WTC11 (cell line): ENCODE results near the gene SLC26A3. TPM values are rescaled to one million over a fixed set of nuclear protein-coding genes. Genes with fewer than 3 reads are reported as not detected.

ENCODE experiments used
- ATAC-seq: fragments of 200-7000 bp; cut with Tn5 transposase; 2 replicates; pipeline ENCODE4 v1.10.0; 2021; ENCODE audit warnings: mild to moderate bottlenecking, moderate library complexity
- CTCF ChIA-PET: fragments of 300-600 bp; sonication (Branson Sonifier 250); formaldehyde crosslinking; loops from one replicate; lab custom pipeline; 2021; ENCODE audit warnings: antibody characterized with exemption; lab: Charles Lee
- POLR2A ChIA-PET: fragments of 350-600 bp; sonication (Branson Sonifier 250); formaldehyde crosslinking; loops from one replicate; lab custom pipeline; 2021; ENCODE audit warnings: antibody characterized with exemption; lab: Charles Lee
- DNase-seq: peaks from one replicate; pipeline ENCODE4 v3.0.0; 2021; ENCODE audit warnings: low spot score
- H3K27ac Mint-ChIP-seq: 2 replicates; pipeline ENCODE4 v1.8.0; 2021; ENCODE audit warnings: mixed read lengths
- H3K27me3 Mint-ChIP-seq: 2 replicates; pipeline ENCODE4 v1.8.0; 2021; ENCODE audit warnings: low read depth, mild to moderate bottlenecking, moderate library complexity, mixed read lengths
- H3K36me3 Mint-ChIP-seq: 2 replicates; pipeline ENCODE4 v1.8.0; 2021; ENCODE audit warnings: mixed read lengths
- H3K4me1 Mint-ChIP-seq: 2 replicates; pipeline ENCODE4 v1.8.0; 2022; ENCODE audit warnings: mixed read lengths
- H3K4me3 Mint-ChIP-seq: 2 replicates; pipeline ENCODE4 v1.8.0; 2021; ENCODE audit warnings: mild to moderate bottlenecking, moderate library complexity, mixed read lengths
- H3K9me3 Mint-ChIP-seq: 2 replicates; pipeline ENCODE4 v1.8.0; 2021; ENCODE audit warnings: mixed read lengths
- ATF2 ChIP-seq: sonication (generic); formaldehyde crosslinking; IDR thresholded peaks from 2 replicates; pipeline ENCODE4 v1.8.1; 2022; ENCODE audit warnings: low read depth, missing genetic modification reagents, borderline replicate concordance
- ATF6 ChIP-seq: sonication (generic); formaldehyde crosslinking; IDR thresholded peaks from 2 replicates; pipeline ENCODE4 v1.8.1; 2023; ENCODE audit warnings: mild to moderate bottlenecking, missing genetic modification reagents
- CDX4 ChIP-seq: fragments of 250-450 bp; sonication (Bioruptor Pico); IDR thresholded peaks from 2 replicates; pipeline ENCODE4 v1.9.0; 2021; ENCODE audit warnings: moderate library complexity, mild to moderate bottlenecking, inconsistent platforms, borderline replicate concordance
- EMX1 ChIP-seq: fragments of 250-450 bp; sonication (Bioruptor Pico); IDR thresholded peaks from 2 replicates; pipeline ENCODE4 v1.8.0; 2021; ENCODE audit warnings: mild to moderate bottlenecking
- FOXP1 ChIP-seq: sonication (generic); formaldehyde crosslinking; IDR thresholded peaks from 2 replicates; pipeline ENCODE4 v1.8.0; 2022; ENCODE audit warnings: missing genetic modification reagents, mild to moderate bottlenecking, moderate library complexity, borderline replicate concordance
- GTF2I ChIP-seq: fragments of 250-450 bp; sonication (Bioruptor Pico); conservative IDR thresholded peaks from 2 replicates; pipeline ENCODE4 v1.4.0; 2021; ENCODE audit warnings: mild to moderate bottlenecking
- HMGA2 ChIP-seq: fragments of 250-450 bp; sonication (Bioruptor Pico); IDR thresholded peaks from 2 replicates; pipeline ENCODE4 v1.4.0; 2021; ENCODE audit warnings: mild to moderate bottlenecking, moderate library complexity
- IRF1 ChIP-seq: sonication (generic); formaldehyde crosslinking; IDR thresholded peaks from 2 replicates; pipeline ENCODE4 v1.8.0; 2023; ENCODE audit warnings: missing genetic modification reagents
- JUN ChIP-seq: sonication (generic); formaldehyde crosslinking; IDR thresholded peaks from 2 replicates; pipeline ENCODE4 v1.8.0; 2023; ENCODE audit warnings: mild to moderate bottlenecking, missing genetic modification reagents
- MAX ChIP-seq: sonication (generic); formaldehyde crosslinking; IDR thresholded peaks from 2 replicates; pipeline ENCODE4 v1.8.0; 2022; ENCODE audit warnings: mild to moderate bottlenecking, missing genetic modification reagents
- MLX ChIP-seq: sonication (generic); formaldehyde crosslinking; IDR thresholded peaks from 2 replicates; pipeline ENCODE4 v1.8.1; 2023; ENCODE audit warnings: mild to moderate bottlenecking, missing genetic modification reagents, moderate library complexity
- NFE2L1 ChIP-seq: sonication (generic); formaldehyde crosslinking; IDR thresholded peaks from 2 replicates; pipeline ENCODE4 v1.8.1; 2023; ENCODE audit warnings: missing genetic modification reagents
- OVOL2 ChIP-seq: fragments of 250-450 bp; sonication (Bioruptor Pico); IDR thresholded peaks from 2 replicates; pipeline ENCODE4 v1.9.0; 2021; ENCODE audit warnings: mild to moderate bottlenecking, borderline replicate concordance
- PRDM15 ChIP-seq: sonication (generic); formaldehyde crosslinking; IDR thresholded peaks from 2 replicates; pipeline ENCODE4 v1.8.0; 2022; ENCODE audit warnings: missing genetic modification reagents
- PRRX2 ChIP-seq: fragments of 250-450 bp; sonication (Bioruptor Pico); IDR thresholded peaks from 2 replicates; pipeline ENCODE4 v1.8.0; 2021; ENCODE audit warnings: mild to moderate bottlenecking
- SOX15 ChIP-seq: fragments of 250-450 bp; sonication (Bioruptor Pico); IDR thresholded peaks from 2 replicates; pipeline ENCODE4 v1.9.0; 2021; ENCODE audit warnings: mild to moderate bottlenecking
- STAT6 ChIP-seq: sonication (generic); formaldehyde crosslinking; conservative IDR thresholded peaks from 2 replicates; pipeline ENCODE4 v1.8.1; 2023; ENCODE audit warnings: mild to moderate bottlenecking, low read depth, missing genetic modification reagents, moderate library complexity
- ZBTB21 ChIP-seq: sonication (generic); formaldehyde crosslinking; IDR thresholded peaks from 2 replicates; pipeline ENCODE4 v1.8.1; 2023; ENCODE audit warnings: mild to moderate bottlenecking, missing genetic modification reagents, borderline replicate concordance
- ZNF232 ChIP-seq: sonication (generic); formaldehyde crosslinking; IDR thresholded peaks from 2 replicates; pipeline ENCODE4 v1.8.0; 2022; ENCODE audit warnings: mild to moderate bottlenecking, missing genetic modification reagents
- ZNF317 ChIP-seq: sonication (generic); formaldehyde crosslinking; IDR thresholded peaks from 2 replicates; pipeline ENCODE4 v1.8.1; 2023; ENCODE audit warnings: low read depth, mild to moderate bottlenecking, moderate library complexity, missing genetic modification reagents, borderline replicate concordance
- ZNF512 ChIP-seq: sonication (generic); formaldehyde crosslinking; IDR thresholded peaks from 2 replicates; pipeline ENCODE4 v1.8.1; 2022; ENCODE audit warnings: missing genetic modification reagents, borderline replicate concordance
- ZNF671 ChIP-seq: fragments of 250-450 bp; sonication (Bioruptor Pico); IDR thresholded peaks from 2 replicates; pipeline ENCODE4 v1.8.0; 2021; ENCODE audit warnings: mild to moderate bottlenecking
- total RNA-seq: library from RNA; stranded (reverse); gene quantifications from 3 replicates; pipeline ENCODE4 v1.2.3, GENCODE V29; 2021

SLC26A3 gene
- total RNA-seq, 1 experiment from 2014 or later: 0.28 TPM

GRCh38 chr7:107827501-107827900, 24.5 kb upstream of the SLC26A3 start (continued):
- no peak for TF ChIP-seq PRDM15 (CRISPR knock-in tag)
- no peak for TF ChIP-seq ZNF232
- TF ChIP-seq STAT6: no peak
- no peak for TF ChIP-seq ZNF671 (CRISPR knock-in tag)
- no peak for TF ChIP-seq ZNF317
- no peak for TF ChIP-seq MLX
- no peak for TF ChIP-seq PRRX2 (CRISPR knock-in tag)
- TF ChIP-seq MAX (CRISPR knock-in tag): no peak
- no peak for TF ChIP-seq ZNF512 (CRISPR knock-in tag)

GRCh38 chr7:107826451-107826850, 23.4 kb upstream of the SLC26A3 start:
- H3K9me3 Mint-ChIP-seq: peaks cover 15% of the 10 kb centered on the region
- CTCF ChIA-PET: no interaction called here

GRCh38 chr7:107824858-107825257, 21.8 kb upstream of the SLC26A3 start:
- DNase-seq: no peak
- TF ChIP-seq JUN (CRISPR knock-in tag): no peak
- TF ChIP-seq SOX15 (CRISPR knock-in tag): no peak
- no peak for TF ChIP-seq EMX1
- no peak for TF ChIP-seq OVOL2 (CRISPR knock-in tag)
- no peak for TF ChIP-seq IRF1 (CRISPR knock-in tag)
- no peak for TF ChIP-seq ATF2 (CRISPR knock-in tag)
- TF ChIP-seq NFE2L1 (CRISPR knock-in tag): no peak
- no peak for TF ChIP-seq ATF6
- no peak for TF ChIP-seq GTF2I
- no peak for TF ChIP-seq FOXP1 (CRISPR knock-in tag)

More at GRCh38 chr7:107826451-107826850, 23.4 kb upstream of the SLC26A3 start:
- no peak for ATAC-seq
- H3K4me1 Mint-ChIP-seq: no peaks in the 10 kb centered on the region
- TF ChIP-seq CDX4 (CRISPR knock-in tag) (no peak), ZBTB21 (no peak), HMGA2 (CRISPR knock-in tag) (no peak)
- TF ChIP-seq, all 79 proteins: peak for 0
- POLR2A ChIA-PET: no interaction called here
- no peak overlapping the region for H3K27ac Mint-ChIP-seq
- H3K36me3 Mint-ChIP-seq: no peaks in the 10 kb centered on the region; the same call in 1 of the 2 replicates
- H3K4me3 Mint-ChIP-seq: no peak overlapping the region
- DNase-seq: no peak
- H3K27me3 Mint-ChIP-seq: no peaks in the 10 kb centered on the region; the same call in 1 of the 2 replicates

More at GRCh38 chr7:107824858-107825257, 21.8 kb upstream of the SLC26A3 start:
- Mint-ChIP-seq H3K9me3 (peaks cover 11% of the 10 kb centered on the region), H3K27ac (no peak overlapping the region), H3K4me1 (no peaks in the 10 kb centered on the region), H3K36me3 (no peaks in the 10 kb centered on the region; the same call in 1 of the 2 replicates), H3K27me3 (no peaks in the 10 kb centered on the region), H3K4me3 (no peak overlapping the region)
- ChIA-PET CTCF (no interaction called here), POLR2A (no interaction called here)
- ATAC-seq: no peak
